IPS-11a (cell line): ENCODE results near the gene CHKA.

Source experiments
- H3K4me3 ChIP-seq: one replicate; pipeline ENCODE4 v1.5.1; 2013; ENCODE audit warnings: low read depth, low read length, control low read depth

The CHKA gene

DNA sequence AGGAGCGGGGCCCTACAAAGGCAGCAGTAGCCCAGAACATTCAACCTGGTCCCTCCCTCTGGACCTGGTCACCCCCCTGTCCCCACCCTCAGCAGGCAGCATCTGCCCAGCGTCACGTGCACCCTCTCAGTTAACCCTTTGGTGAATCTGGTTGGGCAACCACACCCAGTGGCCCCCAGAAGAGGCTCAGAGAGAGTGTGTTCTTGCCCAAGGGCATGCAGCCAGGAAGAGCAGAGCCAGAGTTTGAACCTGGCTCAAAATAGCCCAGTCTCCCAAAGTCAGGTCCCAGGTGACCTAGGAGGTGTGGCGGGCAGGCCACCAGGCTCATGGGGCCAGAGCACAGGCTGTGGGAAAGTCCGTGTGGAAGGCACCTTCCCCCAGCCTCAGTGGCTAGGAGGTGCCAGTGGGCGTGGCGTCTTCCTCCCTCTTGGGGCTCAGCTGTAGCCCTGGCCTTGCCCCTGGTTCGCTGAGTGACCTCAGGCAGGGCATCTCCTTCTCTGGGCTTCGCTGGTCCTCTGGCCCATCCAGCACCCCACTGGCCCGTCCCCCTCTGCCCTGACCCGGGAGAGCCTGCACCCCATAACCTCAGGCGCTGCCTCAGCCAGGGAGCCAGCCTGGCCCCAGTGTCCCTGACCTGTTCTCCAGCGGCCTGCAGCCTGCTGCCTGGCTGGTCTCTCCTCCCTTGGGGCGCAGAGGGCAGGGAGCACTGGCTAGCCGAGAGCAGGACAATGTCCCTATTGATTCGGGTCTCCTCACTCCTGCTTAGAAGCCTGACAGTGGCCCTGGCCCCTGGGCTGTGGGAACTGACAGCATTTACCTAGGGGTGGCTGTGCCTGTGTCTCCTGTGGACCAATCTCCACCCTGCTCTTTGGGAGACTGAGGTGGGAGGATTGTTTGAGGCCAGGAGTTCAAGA is 104.0 kb downstream of the CHKA start:
- H3K4me3 ChIP-seq: no peak overlapping the region

GRCh38 chr11:68016161-68016903 is 104.9 kb downstream of the CHKA start:
- H3K4me3 ChIP-seq: no peak overlapping the region

GRCh38 chr11:68015467-68015866 is 105.7 kb downstream of the CHKA start:
- no peak overlapping the region for H3K4me3 ChIP-seq

- no peak overlapping the region for H3K4me3 ChIP-seq
Observed at GRCh38 chr11:68014947-68015447, 106.2 kb downstream of the CHKA start.

GRCh38 chr11:68014157-68014946 is 106.8 kb downstream of the CHKA start:
- no peak overlapping the region for H3K4me3 ChIP-seq

- H3K4me3 ChIP-seq: no peak overlapping the region
Observed at GRCh38 chr11:68013611-68014156, 107.5 kb downstream of the CHKA start.

DNA sequence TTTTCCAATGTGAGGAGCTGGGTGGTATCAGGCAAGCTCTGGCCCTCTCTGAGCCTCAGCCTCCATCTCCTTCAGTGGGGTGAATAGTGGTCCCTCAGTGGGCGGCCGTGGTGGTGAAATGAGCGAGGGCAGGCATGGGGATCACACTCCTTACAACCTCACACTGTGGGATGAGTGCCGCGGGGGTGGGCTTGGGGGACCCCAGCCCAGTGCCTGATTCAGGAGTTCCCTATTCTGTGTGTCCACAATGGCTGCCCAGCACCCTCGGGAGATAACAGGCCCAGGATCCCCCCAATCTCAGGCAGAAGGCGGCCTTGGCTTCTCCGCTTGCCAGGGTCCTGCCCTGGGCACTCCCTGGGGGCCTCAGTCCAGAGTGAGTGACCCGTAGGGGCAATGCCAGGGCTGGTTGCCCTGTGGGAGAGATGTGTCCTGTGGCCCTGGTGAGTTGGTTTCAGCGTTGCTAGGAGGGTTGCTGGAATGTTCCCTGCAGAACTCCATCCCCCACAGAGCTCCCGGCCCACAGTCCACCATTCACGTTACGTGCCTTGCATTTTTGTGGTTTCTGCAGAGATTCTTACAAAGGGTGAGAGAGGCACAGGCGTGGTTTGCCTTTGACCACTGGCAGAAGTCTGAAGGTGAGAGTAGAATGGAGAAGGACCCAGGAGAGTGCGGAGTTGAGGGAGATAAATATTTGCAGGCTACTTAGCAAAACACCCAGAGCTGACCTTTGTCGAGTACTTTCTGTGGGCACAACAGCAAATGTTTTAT is 108.2 kb downstream of the CHKA start:
- no peak overlapping the region for H3K4me3 ChIP-seq

GRCh38 chr11:68012044-68012842 is 108.9 kb downstream of the CHKA start:
- no peak overlapping the region for H3K4me3 ChIP-seq

- H3K4me3 ChIP-seq: no peak overlapping the region
Observed at GRCh38 chr11:68011051-68011943, 109.9 kb downstream of the CHKA start.

DNA sequence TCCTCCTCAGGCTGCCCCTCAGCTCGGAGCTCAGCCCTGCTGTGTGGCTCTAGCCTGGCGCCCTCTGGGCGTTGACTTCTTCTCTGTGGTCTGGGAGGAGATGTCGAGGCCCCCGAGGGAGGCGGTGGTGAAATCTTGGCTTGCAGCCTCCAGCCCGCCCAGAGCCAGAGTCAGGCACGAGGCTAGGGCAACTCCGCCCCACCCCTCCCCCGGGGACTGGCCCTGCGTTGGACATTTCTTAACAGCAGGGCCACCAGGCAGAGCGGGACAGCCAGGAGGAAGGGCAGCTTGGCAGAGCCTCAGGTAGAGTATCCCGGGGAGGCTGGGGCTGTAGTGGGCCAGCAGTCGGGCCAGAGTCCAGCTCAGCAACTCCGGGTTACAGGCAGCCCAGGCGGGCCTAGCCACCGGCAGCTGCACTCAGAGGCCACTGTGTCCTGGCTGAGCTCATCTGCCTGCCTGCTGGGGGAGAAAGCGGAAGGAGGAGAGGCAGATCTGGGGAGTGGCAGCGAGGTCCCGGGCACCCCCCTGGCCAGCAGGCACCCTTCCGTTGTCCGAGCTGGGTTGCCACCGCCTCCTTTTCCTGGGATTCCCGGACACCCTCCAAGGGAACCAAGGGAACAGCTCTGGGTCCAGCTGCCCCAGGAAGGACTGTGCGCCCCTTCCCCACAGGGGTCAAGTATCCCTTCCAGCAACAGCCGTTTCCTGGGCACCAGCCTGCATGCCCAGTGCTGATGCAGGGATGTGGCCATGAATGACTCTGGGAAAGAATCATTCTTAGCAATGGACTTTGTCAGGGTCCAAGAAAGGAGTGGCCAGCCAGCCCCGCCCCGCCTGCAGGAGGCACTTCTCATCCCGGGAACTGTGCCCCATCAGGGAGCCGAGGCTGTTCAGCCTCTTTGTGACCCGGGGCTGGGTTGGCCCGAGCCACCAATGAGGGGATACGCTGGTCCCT is 110.8 kb downstream of the CHKA start, which contains the start of gene ALDH3B1:
Gene ALDH3B1, plus strand, starts transcription at position 238 of the 952 bp plus-strand sequence. CDS start 4,971 bp downstream, outside the sequence.
- no peak within 1 kb of the TSS for H3K4me3 ChIP-seq

DNA sequence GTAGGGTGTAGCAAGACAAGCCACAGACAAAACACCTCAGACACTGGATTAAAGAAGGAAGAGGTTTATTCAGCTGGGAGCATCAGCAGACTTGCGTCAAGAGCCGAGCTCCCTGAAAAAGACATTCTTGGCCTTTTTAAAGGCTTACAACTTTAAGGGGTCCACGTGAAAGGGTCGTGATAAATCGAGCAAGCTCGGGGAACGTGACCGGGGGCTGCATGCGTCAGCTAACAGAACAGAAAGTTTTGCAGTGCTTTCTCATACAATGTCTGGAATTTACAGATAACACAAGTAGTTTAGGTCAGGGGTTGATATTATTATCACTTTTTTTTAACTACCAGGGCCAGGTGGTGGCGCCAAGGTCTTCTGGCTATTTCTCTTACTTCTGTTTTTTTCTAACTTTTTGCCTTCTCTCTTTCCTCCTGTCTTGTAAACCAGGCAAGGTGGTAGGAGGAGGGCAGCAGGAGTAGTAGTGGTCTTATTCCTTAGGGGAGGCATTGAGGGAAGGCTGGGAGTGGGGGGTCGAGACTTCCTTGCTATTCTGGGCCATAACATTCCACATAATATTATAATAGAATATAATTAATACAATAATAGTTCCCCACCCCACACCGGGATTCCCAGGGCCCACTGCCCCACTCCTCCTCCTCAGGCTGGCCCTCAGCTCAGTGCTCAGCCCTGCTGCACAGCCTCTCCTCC is 111.6 kb downstream of the CHKA start:
- no peak overlapping the region for H3K4me3 ChIP-seq

GRCh38 chr11:68008381-68009337 is 112.5 kb downstream of the CHKA start:
- H3K4me3 ChIP-seq: no peak overlapping the region

- no peak overlapping the region for H3K4me3 ChIP-seq
Observed at GRCh38 chr11:68007498-68008380, 113.4 kb downstream of the CHKA start.

DNA sequence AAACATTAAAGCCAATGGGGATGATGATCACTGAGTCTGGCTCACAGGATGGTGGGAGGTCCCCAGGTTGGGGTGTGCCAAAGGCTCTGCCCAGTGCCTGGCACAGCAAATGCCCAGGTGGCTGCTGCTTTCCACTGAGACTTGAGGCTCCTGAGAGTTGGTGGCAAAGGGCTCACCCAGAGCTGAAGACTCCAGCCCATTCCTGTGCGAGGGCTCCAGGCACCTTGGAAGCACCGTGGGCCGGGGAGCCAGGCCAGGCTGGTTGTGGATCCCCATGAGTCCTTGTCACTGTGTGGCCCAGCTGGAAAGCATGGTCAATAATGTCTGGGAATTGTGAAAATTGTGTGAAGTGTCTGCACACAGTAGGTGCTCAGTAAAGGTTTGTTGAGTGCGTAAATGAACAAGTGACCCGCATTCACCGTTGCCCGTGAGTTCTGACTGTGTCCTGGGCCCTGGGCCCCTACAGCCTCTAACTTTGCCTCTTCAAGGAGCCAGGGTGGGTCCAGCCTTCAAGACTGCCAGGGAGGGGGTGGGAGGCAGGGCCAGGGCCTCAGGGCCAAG is 114.5 kb downstream of the CHKA start:
- H3K4me3 ChIP-seq: no peak overlapping the region
